ENCODE data around the gene TMEM62.
"Not testable (repeated sequence)": the region's sequence is repeated elsewhere in the genome, so short reads cannot be mapped to it uniquely, and the experiment has no call there.

TMEM62 gene

GRCh38 chr15:43184407-43185124 is 51.2 kb downstream of the TMEM62 start:
- no peak for DNase-seq

- DNase-seq = no peak
Measured at GRCh38 chr15:43185157-43186002, 52.0 kb downstream of the TMEM62 start, which contains the start of gene CCNDBP1. Gene CCNDBP1 (plus strand): TSS chr15:43185403. CDS start chr15:43185499, 96 bp downstream.

GRCh38 chr15:43186003-43186353 is 52.6 kb downstream of the TMEM62 start:
- DNase-seq = no peak

GRCh38 chr15:43187544-43188155 is 54.3 kb downstream of the TMEM62 start:
- peak; percentile 9 for DNase-seq

- DNase-seq = no peak
Measured at GRCh38 chr15:43189296-43189695, 55.9 kb downstream of the TMEM62 start.

GRCh38 chr15:43190178-43190577 is 56.8 kb downstream of the TMEM62 start:
- DNase-seq = no peak

- DNase-seq = no peak
Measured at GRCh38 chr15:43193710-43194109, 60.3 kb downstream of the TMEM62 start.

GRCh38 chr15:43194795-43195194 is 61.4 kb downstream of the TMEM62 start:
- no peak for DNase-seq

- no peak for DNase-seq
Measured at GRCh38 chr15:43196760-43197548, 63.6 kb downstream of the TMEM62 start.

GRCh38 chr15:43197773-43198172 is 64.4 kb downstream of the TMEM62 start:
- not testable (repeated sequence) for DNase-seq

- not testable (repeated sequence) for DNase-seq
Measured at GRCh38 chr15:43198556-43198955, 65.2 kb downstream of the TMEM62 start.

- no peak for DNase-seq
Measured at GRCh38 chr15:43198992-43199391, 65.6 kb downstream of the TMEM62 start.

- no peak for DNase-seq
Measured at GRCh38 chr15:43199945-43200488, 66.6 kb downstream of the TMEM62 start.

- DNase-seq = no peak
Measured at GRCh38 chr15:43204016-43204901, 70.9 kb downstream of the TMEM62 start.

- no peak for DNase-seq
Measured at GRCh38 chr15:43206054-43206453, 72.7 kb downstream of the TMEM62 start.

- no peak for DNase-seq
Measured at GRCh38 chr15:43207024-43207423, 73.6 kb downstream of the TMEM62 start.

GRCh38 chr15:43208052-43209002 is 74.9 kb downstream of the TMEM62 start:
- DNase-seq = no peak

GRCh38 chr15:43209059-43209824 is 75.9 kb downstream of the TMEM62 start:
- DNase-seq = no peak

- DNase-seq = no peak
Measured at GRCh38 chr15:43210172-43210745, 76.9 kb downstream of the TMEM62 start.

Measured in NCI-H1092 (cell line).